ENCODE measurements around the gene PSME4. TPM values are rescaled to one million over a fixed set of nuclear protein-coding genes. Genes with fewer than 3 reads are reported as not detected.
"Not testable (repeated sequence)": the region's sequence is repeated elsewhere in the genome, so short reads cannot be mapped to it uniquely, and the experiment has no call there.

The PSME4 gene
- total RNA-seq, 1 donor from 2014 or later, result 74.3 TPM

DNA sequence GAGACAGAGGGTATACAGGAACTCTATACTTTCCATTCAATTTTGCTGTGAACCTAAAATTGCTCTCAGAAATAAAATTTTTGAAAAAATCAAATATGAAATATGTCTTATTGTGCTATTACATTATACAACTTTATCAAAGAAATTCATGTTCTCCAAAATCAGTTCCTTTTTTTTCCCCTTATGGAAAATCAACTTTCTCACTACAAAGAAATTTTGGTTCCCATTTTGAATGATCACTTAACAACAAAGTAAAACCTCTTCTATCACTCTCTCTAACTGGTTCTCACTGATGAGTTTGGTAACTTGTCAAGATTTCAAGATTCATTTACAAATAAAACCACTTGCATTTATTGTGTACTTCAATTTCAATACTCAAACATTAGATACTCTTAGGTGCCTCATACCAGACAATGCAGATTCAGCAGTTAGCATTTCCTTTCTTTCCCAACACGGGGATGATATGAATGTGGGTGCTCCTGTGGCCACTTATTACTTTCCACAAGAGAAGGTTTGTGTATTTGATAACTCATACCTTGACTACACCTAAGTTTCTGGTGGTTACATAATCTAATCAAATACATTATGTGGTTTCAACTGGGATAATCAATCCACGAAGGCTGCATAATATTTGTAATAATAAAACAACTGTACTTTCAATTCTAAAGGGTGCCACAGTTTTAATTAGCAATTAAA lies 6.4 kb downstream of the PSME4 start:
- DNase-seq (no peak), ATAC-seq (ENCODE audit: low read depth) (no peak)
- POLR2A ChIA-PET, result no interaction called here
- H3K27ac Mint-ChIP-seq, result no peak overlapping the region
- peak overlapping the region; percentile 0 for H3K4me3 Mint-ChIP-seq
- H3K36me3 Mint-ChIP-seq (ENCODE audit: low read depth), result peaks cover 11% of the 10 kb centered on the region
- no peaks in the 10 kb centered on the region for H3K27me3 Mint-ChIP-seq
- H3K9me3 Mint-ChIP-seq, result no peaks in the 10 kb centered on the region
- peaks cover 85% of the 10 kb centered on the region for H3K4me1 Mint-ChIP-seq
- CTCF ChIA-PET, result interaction anchor here (0.6 kb wide), 1 partner anchor 114 kb away, joined by 3 read pairs; no protein-coding TSS in a partner anchor
- TF ChIP-seq, protein P1, sequence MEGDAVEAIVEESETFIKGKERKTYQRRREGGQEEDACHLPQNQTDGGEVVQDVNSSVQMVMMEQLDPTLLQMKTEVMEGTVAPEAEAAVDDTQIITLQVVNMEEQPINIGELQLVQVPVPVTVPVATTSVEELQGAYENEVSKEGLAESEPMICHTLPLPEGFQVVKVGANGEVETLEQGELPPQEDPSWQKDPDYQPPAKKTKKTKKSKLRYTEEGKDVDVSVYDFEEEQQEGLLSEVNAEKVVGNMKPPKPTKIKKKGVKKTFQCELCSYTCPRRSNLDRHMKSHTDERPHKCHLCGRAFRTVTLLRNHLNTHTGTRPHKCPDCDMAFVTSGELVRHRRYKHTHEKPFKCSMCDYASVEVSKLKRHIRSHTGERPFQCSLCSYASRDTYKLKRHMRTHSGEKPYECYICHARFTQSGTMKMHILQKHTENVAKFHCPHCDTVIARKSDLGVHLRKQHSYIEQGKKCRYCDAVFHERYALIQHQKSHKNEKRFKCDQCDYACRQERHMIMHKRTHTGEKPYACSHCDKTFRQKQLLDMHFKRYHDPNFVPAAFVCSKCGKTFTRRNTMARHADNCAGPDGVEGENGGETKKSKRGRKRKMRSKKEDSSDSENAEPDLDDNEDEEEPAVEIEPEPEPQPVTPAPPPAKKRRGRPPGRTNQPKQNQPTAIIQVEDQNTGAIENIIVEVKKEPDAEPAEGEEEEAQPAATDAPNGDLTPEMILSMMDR (IDR thresholded peaks at IDR 0.05), result no peak
- intact Hi-C loops (cut with micrococcal nuclease), result no loop called here

GRCh38 chr2:53961478-53962216 lies 9.1 kb downstream of the PSME4 start:
- peak overlapping the region; percentile 30 for H3K4me3 Mint-ChIP-seq
- H3K9me3 Mint-ChIP-seq; ATAC-seq (ENCODE audit: low read depth); H3K27me3 Mint-ChIP-seq; DNase-seq; CTCF ChIA-PET; intact Hi-C loops (cut with micrococcal nuclease): not testable (repeated sequence)
- POLR2A ChIA-PET, result interaction anchor here (1.3 kb wide), 1 partner anchor 9 kb away, joined by 4 read pairs; the partner anchor contains the start of gene PSME4
- peaks cover 11% of the 10 kb centered on the region for H3K36me3 Mint-ChIP-seq (ENCODE audit: low read depth)
- peaks cover 79% of the 10 kb centered on the region for H3K4me1 Mint-ChIP-seq
- peak overlapping the region; percentile 57 for H3K27ac Mint-ChIP-seq

DNA sequence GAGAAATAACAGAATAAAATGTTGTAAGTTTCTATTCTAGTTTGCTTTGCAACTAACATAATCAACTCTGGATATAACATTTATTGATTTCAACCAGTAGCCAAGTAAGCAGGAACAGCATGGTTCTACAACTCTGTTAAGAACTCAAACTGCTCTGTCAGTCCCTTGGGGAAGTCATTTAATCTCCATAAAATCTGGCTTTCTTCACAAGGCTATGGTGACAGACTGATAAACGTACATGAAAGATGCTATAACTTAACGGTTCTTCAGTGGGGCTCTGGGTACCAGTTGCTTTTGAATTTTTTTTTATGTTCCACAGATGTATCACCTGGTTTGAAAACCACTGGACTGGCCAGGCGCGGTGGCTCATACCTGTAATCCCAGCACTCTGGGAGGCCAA lies 10.3 kb downstream of the PSME4 start:
- Mint-ChIP-seq H3K9me3 (no peaks in the 10 kb centered on the region), H3K27ac (no peak overlapping the region), H3K4me1 (peaks cover 77% of the 10 kb centered on the region), H3K4me3 (no peak overlapping the region), H3K36me3 (ENCODE audit: low read depth) (peaks cover 11% of the 10 kb centered on the region), H3K27me3 (no peaks in the 10 kb centered on the region)
- TF ChIP-seq, protein P1 (IDR thresholded peaks at IDR 0.05), result no peak
- ATAC-seq (ENCODE audit: low read depth) (no peak), DNase-seq (no peak)
- intact Hi-C loops (cut with micrococcal nuclease), result loop anchor here (1.0 kb wide), 1 partner anchor 9 kb away; no protein-coding TSS in a partner anchor
- ChIA-PET POLR2A (no interaction called here), CTCF (no interaction called here)

DNA sequence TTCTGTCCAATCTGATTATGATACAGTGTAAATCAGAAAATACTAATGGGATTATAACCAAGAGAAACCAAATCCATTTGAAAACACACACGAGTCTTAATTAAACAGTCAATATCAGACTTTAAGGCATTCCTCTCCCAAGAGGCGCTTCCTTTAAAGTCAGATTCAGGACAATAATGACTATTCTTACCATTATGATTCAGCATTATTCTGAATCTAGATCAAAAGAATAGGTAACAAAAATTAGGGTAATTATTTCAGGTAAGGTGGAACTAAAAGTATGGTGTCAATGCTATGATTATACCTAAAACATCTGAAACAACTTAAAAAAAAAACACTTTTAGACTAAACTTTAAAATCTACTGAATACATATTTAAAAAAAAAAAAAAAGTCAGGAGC lies 12.3 kb downstream of the PSME4 start:
- ChIA-PET POLR2A (interaction anchor here (0.7 kb wide), 1 partner anchor 143 kb away, joined by 5 read pairs; no protein-coding TSS in a partner anchor), CTCF (no interaction called here)
- intact Hi-C loops (cut with micrococcal nuclease), result no loop called here
- H3K27ac Mint-ChIP-seq, result no peak overlapping the region
- H3K9me3 Mint-ChIP-seq, result no peaks in the 10 kb centered on the region
- H3K36me3 Mint-ChIP-seq (ENCODE audit: low read depth), result peaks cover 12% of the 10 kb centered on the region
- H3K4me3 Mint-ChIP-seq, result no peak overlapping the region
- ATAC-seq (ENCODE audit: low read depth) (no peak), DNase-seq (no peak)
- no peaks in the 10 kb centered on the region for H3K27me3 Mint-ChIP-seq
- TF ChIP-seq, protein P1 (IDR thresholded peaks at IDR 0.05), result no peak
- H3K4me1 Mint-ChIP-seq, result peaks cover 64% of the 10 kb centered on the region

GRCh38 chr2:53952519-53952918 lies 18.3 kb downstream of the PSME4 start:
- POLR2A ChIA-PET, result interaction anchor here (1.4 kb wide), 1 partner anchor 17 kb away, joined by 8 read pairs; no protein-coding TSS in a partner anchor
- Mint-ChIP-seq H3K36me3 (ENCODE audit: low read depth) (peaks cover 26% of the 10 kb centered on the region), H3K4me1 (peaks cover 57% of the 10 kb centered on the region), H3K9me3 (no peaks in the 10 kb centered on the region), H3K27me3 (no peaks in the 10 kb centered on the region), H3K4me3 (no peak overlapping the region), H3K27ac (peak overlapping the region; percentile 30)
- no peak for ATAC-seq (ENCODE audit: low read depth)
- TF ChIP-seq, protein P1 (IDR thresholded peaks at IDR 0.05), result no peak
- CTCF ChIA-PET, result no interaction called here
- intact Hi-C loops (cut with micrococcal nuclease), result no loop called here
- DNase-seq, result no peak
